Measurements from ENCODE around the gene DCUN1D5. TPM values are rescaled to one million over a fixed set of nuclear protein-coding genes. Genes with fewer than 3 reads are reported as not detected.

The DCUN1D5 gene
- total RNA-seq, 2 donors from 2014 or later: 47.0 to 51.5 TPM

DNA sequence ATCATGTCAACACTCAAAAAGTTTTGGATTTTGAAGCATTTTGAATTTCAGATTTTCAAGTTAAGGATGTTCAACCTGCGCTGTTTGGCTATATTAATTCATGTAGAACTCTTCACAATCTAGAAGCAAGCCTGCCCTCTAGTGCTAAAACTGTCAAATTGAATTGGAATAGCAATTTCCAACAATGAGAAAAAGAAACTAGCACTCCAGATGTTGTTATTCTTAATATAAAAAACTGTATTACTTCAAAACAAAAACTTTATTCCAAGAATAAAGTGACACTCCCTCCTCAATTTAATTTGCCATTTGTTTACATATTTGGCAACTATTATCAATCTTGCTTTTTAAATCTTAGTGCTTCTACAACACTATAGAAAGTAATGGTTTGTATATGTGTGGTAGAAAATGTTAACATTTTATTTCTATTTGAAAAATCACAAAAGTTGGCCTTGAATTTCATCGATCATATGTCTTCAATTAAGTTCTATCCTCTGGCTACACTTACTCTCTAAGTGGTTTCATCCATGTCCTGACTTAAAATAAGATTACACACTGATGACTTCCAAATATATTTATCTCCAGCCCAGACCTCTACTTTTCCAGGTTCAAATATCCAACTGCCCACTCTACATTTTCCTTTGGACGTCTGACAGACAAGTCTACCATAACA, 36.6 kb downstream of the DCUN1D5 start:
- Histone ChIP-seq H3K4me3 (ENCODE audit: low read length) (no peak overlapping the region), H3K9ac (ENCODE audit: extremely low read depth, low read length, poor library complexity, severe bottlenecking) (no peak overlapping the region), H3K9me3 (ENCODE audit: control insufficient read depth, low read length) (no peaks in the 10 kb centered on the region), H3K4me1 (ENCODE audit: control insufficient read depth, insufficient read depth, low read length) (no peaks in the 10 kb centered on the region), H3K27me3 (ENCODE audit: control insufficient read depth, insufficient read depth, low read length, poor library complexity, severe bottlenecking) (no peaks in the 10 kb centered on the region), H3K27ac (ENCODE audit: low read depth, low read length) (no peak overlapping the region), H3K36me3 (ENCODE audit: control insufficient read depth, insufficient read depth, low read length) (peaks cover 21% of the 10 kb centered on the region)
- H3K27me3 Mint-ChIP-seq (ENCODE audit: insufficient read depth): no peaks in the 10 kb centered on the region
- no peaks in the 10 kb centered on the region for H3K9me3 Mint-ChIP-seq
- H3K4me1 Mint-ChIP-seq: no peaks in the 10 kb centered on the region
- peaks cover 16% of the 10 kb centered on the region for H3K36me3 Mint-ChIP-seq (ENCODE audit: low read depth)
- no peak overlapping the region for H3K27ac Mint-ChIP-seq
- TF ChIP-seq, protein P1, sequence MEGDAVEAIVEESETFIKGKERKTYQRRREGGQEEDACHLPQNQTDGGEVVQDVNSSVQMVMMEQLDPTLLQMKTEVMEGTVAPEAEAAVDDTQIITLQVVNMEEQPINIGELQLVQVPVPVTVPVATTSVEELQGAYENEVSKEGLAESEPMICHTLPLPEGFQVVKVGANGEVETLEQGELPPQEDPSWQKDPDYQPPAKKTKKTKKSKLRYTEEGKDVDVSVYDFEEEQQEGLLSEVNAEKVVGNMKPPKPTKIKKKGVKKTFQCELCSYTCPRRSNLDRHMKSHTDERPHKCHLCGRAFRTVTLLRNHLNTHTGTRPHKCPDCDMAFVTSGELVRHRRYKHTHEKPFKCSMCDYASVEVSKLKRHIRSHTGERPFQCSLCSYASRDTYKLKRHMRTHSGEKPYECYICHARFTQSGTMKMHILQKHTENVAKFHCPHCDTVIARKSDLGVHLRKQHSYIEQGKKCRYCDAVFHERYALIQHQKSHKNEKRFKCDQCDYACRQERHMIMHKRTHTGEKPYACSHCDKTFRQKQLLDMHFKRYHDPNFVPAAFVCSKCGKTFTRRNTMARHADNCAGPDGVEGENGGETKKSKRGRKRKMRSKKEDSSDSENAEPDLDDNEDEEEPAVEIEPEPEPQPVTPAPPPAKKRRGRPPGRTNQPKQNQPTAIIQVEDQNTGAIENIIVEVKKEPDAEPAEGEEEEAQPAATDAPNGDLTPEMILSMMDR (conservative IDR thresholded peaks at IDR 0.05): peak; percentile 81
- WGBS, 2 experiments (ENCODE audit: insufficient coverage in 1 of 2, insufficient read length in 1 of 2): 75 to 83% methylated on average over 2 to 3 of the region's 3 CpGs
- no peak for DNase-seq
- no peak overlapping the region for H3K4me3 Mint-ChIP-seq

DNA sequence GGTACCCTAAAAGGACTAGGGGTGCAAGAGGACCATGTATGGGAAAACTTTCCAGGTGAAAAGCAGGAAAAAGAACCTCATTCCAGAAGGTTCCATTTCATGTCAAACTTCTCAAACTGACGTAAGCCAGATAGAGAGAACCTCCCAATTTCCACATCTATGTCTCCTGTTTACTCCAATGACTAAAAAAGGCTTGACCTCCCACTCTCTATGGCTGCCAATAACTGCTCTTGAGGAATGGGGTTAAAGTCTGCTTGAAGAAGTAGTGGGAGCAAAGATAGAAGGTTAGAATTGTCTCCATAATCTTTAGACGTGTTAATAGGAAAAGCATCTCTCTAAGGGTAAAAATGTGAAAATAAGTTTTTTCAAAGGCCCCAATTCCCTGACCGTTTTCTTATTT, 38.0 kb downstream of the DCUN1D5 start:
- H3K4me3 Mint-ChIP-seq: no peak overlapping the region

DNA sequence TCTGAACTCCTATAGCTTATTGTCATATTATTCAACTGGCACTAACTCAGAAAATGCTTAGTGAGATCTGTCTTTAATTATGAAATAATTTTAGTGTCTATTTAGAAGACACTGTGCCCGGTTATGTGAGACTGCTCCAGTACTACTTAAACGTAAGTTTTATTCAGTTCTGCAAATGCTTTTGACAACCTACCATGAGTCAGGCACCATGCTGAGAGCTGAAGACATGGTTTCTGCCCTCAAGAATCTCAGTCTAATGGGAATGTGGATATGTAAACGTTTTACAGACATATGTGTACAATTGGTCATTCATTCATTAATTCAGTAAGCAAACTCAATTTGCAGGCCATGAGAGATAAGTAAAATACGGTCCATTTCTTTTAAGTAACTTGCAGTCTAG, 40.0 kb downstream of the DCUN1D5 start:
- Mint-ChIP-seq H3K27me3 (ENCODE audit: insufficient read depth) (no peaks in the 10 kb centered on the region), H3K36me3 (ENCODE audit: low read depth) (peaks cover 2% of the 10 kb centered on the region), H3K9me3 (no peaks in the 10 kb centered on the region), H3K27ac (no peak overlapping the region), H3K4me1 (no peaks in the 10 kb centered on the region), H3K4me3 (no peak overlapping the region)
- no peak for DNase-seq
- Histone ChIP-seq H3K9ac (ENCODE audit: extremely low read depth, low read length, poor library complexity, severe bottlenecking) (no peak overlapping the region), H3K4me1 (ENCODE audit: control insufficient read depth, insufficient read depth, low read length) (no peaks in the 10 kb centered on the region), H3K27me3 (ENCODE audit: control insufficient read depth, insufficient read depth, low read length, poor library complexity, severe bottlenecking) (no peaks in the 10 kb centered on the region), H3K4me3 (ENCODE audit: low read length) (no peak overlapping the region), H3K9me3 (ENCODE audit: control insufficient read depth, low read length) (no peaks in the 10 kb centered on the region), H3K36me3 (ENCODE audit: control insufficient read depth, insufficient read depth, low read length) (peaks cover 4% of the 10 kb centered on the region), H3K27ac (ENCODE audit: low read depth, low read length) (no peak overlapping the region)
- WGBS, 2 experiments (ENCODE audit: insufficient coverage in 1 of 2, insufficient read length in 1 of 2): 85 to 95% methylated on average over 2 to 4 of the region's 4 CpGs
- TF ChIP-seq, protein P1 (conservative IDR thresholded peaks at IDR 0.05): no peak

More for the DNA sequence above, 38.0 kb downstream of the DCUN1D5 start:
- H3K27ac ChIP-seq (ENCODE audit: low read depth, low read length): no peak overlapping the region
- H3K9me3 ChIP-seq (ENCODE audit: control insufficient read depth, low read length): no peaks in the 10 kb centered on the region
- H3K36me3 ChIP-seq (ENCODE audit: control insufficient read depth, insufficient read depth, low read length): peaks cover 12% of the 10 kb centered on the region
- H3K4me1 ChIP-seq (ENCODE audit: control insufficient read depth, insufficient read depth, low read length): no peaks in the 10 kb centered on the region
- no peaks in the 10 kb centered on the region for H3K27me3 ChIP-seq (ENCODE audit: control insufficient read depth, insufficient read depth, low read length, poor library complexity, severe bottlenecking)
- H3K9ac ChIP-seq (ENCODE audit: extremely low read depth, low read length, poor library complexity, severe bottlenecking): no peak overlapping the region
- no peak overlapping the region for H3K4me3 ChIP-seq (ENCODE audit: low read length)
- Mint-ChIP-seq H3K27ac (no peak overlapping the region), H3K36me3 (ENCODE audit: low read depth) (peaks cover 11% of the 10 kb centered on the region), H3K27me3 (ENCODE audit: insufficient read depth) (no peaks in the 10 kb centered on the region), H3K4me1 (no peaks in the 10 kb centered on the region), H3K9me3 (no peaks in the 10 kb centered on the region)
- TF ChIP-seq, protein P1 (conservative IDR thresholded peaks at IDR 0.05): no peak
- WGBS, 2 experiments (ENCODE audit: insufficient coverage in 1 of 2, insufficient read length in 1 of 2): 95% methylated on average over 2 of the region's 3 CpGs; no CpG with 5 or more reads in 1 of the 2 experiments
- DNase-seq: no peak

Data from endodermal cell (in vitro differentiated cells).